Nephron progenitor cell (in vitro differentiated cells): ENCODE data around the gene WEE1.

Source experiments
- DNase-seq: peaks from one replicate; pipeline ENCODE4 v3.0.0; 2021
- H3K27ac Mint-ChIP-seq: 2 replicates; pipeline ENCODE4 v1.8.0; 2021; ENCODE audit warnings: mild to moderate bottlenecking, moderate library complexity, mixed read lengths
- H3K27me3 Mint-ChIP-seq: 2 replicates; pipeline ENCODE4 v1.8.0; 2021; ENCODE audit warnings: mild to moderate bottlenecking, low read depth, mixed read lengths; ENCODE audit not compliant: poor library complexity
- H3K36me3 Mint-ChIP-seq: 2 replicates; pipeline ENCODE4 v1.8.0; 2021; ENCODE audit warnings: low read depth, mixed read lengths
- H3K4me1 Mint-ChIP-seq: 2 replicates; pipeline ENCODE4 v1.8.0; 2021; ENCODE audit warnings: mixed read lengths
- H3K4me3 Mint-ChIP-seq: 2 replicates; pipeline ENCODE4 v1.8.0; 2021; ENCODE audit warnings: mild to moderate bottlenecking, moderate library complexity, mixed read lengths
- H3K9me3 Mint-ChIP-seq: 2 replicates; pipeline ENCODE4 v1.8.0; 2021; ENCODE audit warnings: mild to moderate bottlenecking, moderate library complexity, mixed read lengths
- TF ChIP-seq, protein P1 (sequence below): fragments of 200-600 bp; sonication (generic); IDR thresholded peaks from 2 replicates; pipeline ENCODE4 v1.5.0; 2021; ENCODE audit warnings: antibody characterized with exemption

Gene WEE1

DNA sequence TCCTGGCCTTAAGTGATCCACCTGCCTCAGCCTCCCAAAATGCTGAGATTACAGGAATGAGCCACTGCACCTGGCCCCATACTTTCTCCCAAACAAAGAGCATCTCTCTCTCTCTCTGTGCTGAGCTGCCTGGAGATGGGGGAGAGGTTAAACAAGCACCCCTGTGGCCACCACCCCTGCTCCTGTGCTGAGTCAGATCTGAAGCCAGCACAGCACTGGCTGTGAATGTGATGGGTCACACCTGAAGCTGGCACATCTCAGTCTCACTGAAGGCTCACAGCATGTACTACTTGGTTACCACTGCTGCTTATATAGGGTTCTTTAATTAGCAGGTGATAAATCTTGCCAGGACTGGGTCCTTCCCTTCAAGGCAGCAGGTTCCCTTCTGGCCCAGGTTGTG is 10.8 kb upstream of the WEE1 start:
- peak overlapping the region; percentile 48 for H3K27ac Mint-ChIP-seq
- peaks cover 40% of the 10 kb centered on the region for H3K36me3 Mint-ChIP-seq
- H3K4me1 Mint-ChIP-seq, result peaks cover 24% of the 10 kb centered on the region
- TF ChIP-seq, protein P1, sequence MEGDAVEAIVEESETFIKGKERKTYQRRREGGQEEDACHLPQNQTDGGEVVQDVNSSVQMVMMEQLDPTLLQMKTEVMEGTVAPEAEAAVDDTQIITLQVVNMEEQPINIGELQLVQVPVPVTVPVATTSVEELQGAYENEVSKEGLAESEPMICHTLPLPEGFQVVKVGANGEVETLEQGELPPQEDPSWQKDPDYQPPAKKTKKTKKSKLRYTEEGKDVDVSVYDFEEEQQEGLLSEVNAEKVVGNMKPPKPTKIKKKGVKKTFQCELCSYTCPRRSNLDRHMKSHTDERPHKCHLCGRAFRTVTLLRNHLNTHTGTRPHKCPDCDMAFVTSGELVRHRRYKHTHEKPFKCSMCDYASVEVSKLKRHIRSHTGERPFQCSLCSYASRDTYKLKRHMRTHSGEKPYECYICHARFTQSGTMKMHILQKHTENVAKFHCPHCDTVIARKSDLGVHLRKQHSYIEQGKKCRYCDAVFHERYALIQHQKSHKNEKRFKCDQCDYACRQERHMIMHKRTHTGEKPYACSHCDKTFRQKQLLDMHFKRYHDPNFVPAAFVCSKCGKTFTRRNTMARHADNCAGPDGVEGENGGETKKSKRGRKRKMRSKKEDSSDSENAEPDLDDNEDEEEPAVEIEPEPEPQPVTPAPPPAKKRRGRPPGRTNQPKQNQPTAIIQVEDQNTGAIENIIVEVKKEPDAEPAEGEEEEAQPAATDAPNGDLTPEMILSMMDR, result no peak
- H3K9me3 Mint-ChIP-seq, result peaks cover 46% of the 10 kb centered on the region
- DNase-seq, result no peak
- no peak overlapping the region for H3K4me3 Mint-ChIP-seq
- H3K27me3 Mint-ChIP-seq, result peaks cover 5% of the 10 kb centered on the region

DNA sequence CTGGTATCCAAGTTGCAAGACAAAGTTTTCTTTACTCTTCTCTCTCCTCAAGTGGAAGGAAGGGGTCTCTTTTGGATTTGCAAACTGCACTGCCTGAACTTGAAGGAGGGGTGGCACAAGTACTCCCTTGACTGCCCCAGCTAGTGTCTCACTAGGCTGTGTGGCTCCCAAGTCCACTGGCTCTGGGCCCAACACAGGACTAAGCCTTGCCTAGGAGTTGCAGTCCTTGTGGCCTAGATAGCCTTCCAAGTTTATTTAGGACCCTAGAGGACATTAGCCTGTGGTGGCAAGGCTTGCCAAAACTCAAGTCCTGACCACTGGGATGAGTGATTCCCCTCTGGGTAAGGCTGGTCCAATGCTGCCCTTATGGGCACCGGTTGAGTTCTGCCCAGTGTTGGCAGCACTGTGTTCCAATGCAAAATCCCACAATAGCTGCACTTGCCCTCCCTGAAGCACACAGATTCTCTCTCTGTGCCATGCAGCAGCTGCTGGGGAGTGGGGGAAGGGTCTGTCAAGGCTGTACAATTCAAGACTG is 10.2 kb upstream of the WEE1 start:
- no peak for DNase-seq
- H3K9me3 Mint-ChIP-seq, result peaks cover 45% of the 10 kb centered on the region
- peaks cover 30% of the 10 kb centered on the region for H3K4me1 Mint-ChIP-seq
- H3K27me3 Mint-ChIP-seq, result peaks cover 5% of the 10 kb centered on the region
- H3K27ac Mint-ChIP-seq, result no peak overlapping the region
- TF ChIP-seq, protein P1, result no peak
- no peak overlapping the region for H3K4me3 Mint-ChIP-seq
- H3K36me3 Mint-ChIP-seq, result peaks cover 38% of the 10 kb centered on the region

DNA sequence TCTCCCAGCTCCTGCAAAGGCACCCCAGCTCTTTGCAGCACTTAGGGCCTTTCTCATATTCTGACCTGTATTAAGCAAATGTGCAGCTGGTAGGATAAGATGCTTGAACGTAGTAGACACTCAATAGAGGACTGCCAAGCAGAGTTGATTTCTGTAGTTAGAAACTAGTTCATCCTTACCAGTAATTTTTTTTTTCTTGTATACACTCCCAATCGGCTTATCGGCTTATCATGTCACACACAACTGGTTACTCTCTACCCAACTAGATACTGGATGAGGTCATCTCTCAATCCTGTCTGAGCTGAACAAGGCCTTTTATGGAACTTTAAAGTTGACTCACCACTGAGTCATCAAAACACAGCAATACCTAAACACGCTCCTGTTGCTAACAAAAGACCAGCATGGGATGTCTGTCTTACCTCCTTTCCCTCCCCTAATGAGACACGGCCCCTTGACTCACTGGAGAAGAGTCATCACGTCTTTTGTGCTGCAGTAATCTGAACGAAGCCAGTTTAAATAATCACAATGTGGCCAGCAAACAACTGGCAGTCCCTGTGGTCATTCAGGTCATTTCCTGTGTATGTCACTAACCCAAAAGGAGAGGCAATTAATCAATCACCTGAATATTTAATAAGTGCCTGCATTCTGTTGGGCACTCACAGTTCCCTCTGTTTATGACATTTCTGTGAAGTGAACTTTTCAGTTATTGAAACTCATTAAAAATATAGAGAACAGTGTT is 7.5 kb upstream of the WEE1 start:
- TF ChIP-seq, protein P1, result no peak
- Mint-ChIP-seq H3K9me3 (peaks cover 19% of the 10 kb centered on the region), H3K36me3 (peaks cover 19% of the 10 kb centered on the region), H3K27ac (peak overlapping the region; percentile 96), H3K4me3 (no peak overlapping the region), H3K27me3 (peaks cover 5% of the 10 kb centered on the region), H3K4me1 (peaks cover 55% of the 10 kb centered on the region)
- DNase-seq, result no peak

DNA sequence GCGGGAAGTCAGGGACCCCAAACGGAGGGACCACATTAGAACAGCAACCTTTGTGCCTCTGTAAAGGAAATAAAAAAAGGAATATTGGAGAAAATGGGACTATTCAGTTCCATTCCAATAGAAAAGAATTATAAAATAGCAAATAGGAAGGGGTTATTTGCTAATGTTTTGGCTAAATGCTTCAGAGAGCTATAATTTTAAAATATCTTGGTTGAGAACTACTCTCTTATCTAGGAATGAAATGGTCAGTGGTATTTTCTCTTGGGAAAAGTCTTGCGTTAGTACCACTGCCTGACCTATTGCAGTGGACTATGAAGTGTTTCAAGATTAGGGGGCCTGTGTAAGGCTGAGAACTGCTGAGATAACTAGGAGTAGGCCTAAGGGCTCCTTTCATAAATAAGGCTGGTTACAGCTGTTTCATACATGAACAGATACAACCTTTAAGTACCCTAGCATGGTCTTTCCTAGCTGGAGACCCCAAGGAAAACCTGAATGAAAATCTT is 6.9 kb upstream of the WEE1 start:
- Mint-ChIP-seq H3K9me3 (peaks cover 13% of the 10 kb centered on the region), H3K4me1 (peaks cover 62% of the 10 kb centered on the region), H3K4me3 (no peak overlapping the region), H3K27ac (peak overlapping the region; percentile 96), H3K36me3 (peaks cover 13% of the 10 kb centered on the region), H3K27me3 (peaks cover 8% of the 10 kb centered on the region)
- no peak for DNase-seq
- TF ChIP-seq, protein P1, result no peak

DNA sequence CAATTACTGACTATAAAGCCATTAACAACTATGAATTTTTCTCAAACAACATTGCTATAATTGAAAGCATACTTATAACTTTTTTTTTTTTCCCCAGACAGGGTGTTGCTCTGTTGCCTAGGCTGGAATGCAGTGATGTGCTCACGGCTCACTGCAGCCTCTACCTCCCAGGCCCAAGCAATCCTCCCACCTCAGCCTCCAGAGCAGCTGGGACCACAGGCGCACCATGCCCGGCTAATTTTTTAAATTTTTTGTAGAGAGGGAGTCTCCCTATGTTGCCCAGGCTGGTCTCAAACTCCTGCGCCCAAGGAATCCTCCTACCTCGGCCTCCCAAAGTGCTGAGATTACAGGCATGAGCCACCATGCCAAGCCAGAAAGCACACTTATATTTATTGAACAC is 6.1 kb upstream of the WEE1 start:
- Mint-ChIP-seq H3K36me3 (peaks cover 5% of the 10 kb centered on the region), H3K27ac (no peak overlapping the region), H3K27me3 (peaks cover 5% of the 10 kb centered on the region), H3K4me1 (peaks cover 70% of the 10 kb centered on the region), H3K9me3 (peaks cover 5% of the 10 kb centered on the region), H3K4me3 (no peak overlapping the region)
- TF ChIP-seq, protein P1, result no peak
- DNase-seq, result no peak
